Vagina (tissue), 2 donors: Measurements from ENCODE around the gene MAP2K3.
"Not testable (repeated sequence)": the region's sequence is repeated elsewhere in the genome, so short reads cannot be mapped to it uniquely, and the experiment has no call there.

Experiments
- POLR2A ChIP-seq, 2 donors: fragments of 450-650 bp; IDR thresholded peaks; one replicate each; pipeline ENCODE4 v1.6.1; 2017; ENCODE audit warnings: antibody characterized with exemption in 2 of 2, mild to moderate bottlenecking in 2 of 2, moderate library complexity in 2 of 2
- POLR2AphosphoS5 ChIP-seq, 2 donors: sonication (generic); formaldehyde crosslinking; IDR thresholded peaks; one replicate each; pipeline ENCODE4 v1.9.0; 2017; ENCODE audit warnings: antibody characterized with exemption in 2 of 2, mild to moderate bottlenecking in 2 of 2, low read depth in 1 of 2; ENCODE audit not compliant: insufficient read depth in 1 of 2
- TF ChIP-seq, protein P1 (sequence below), 3 experiments: fragments of 450-650 bp in 2 of 3; fragments of 200-600 bp in 1 of 3; sonication (generic) in 1 of 3; IDR thresholded peaks; one replicate each; pipeline ENCODE4 v1.5.1; 2017 to 2019; ENCODE audit warnings: antibody characterized with exemption in 3 of 3, mild to moderate bottlenecking in 2 of 3, moderate library complexity in 2 of 3

DNA sequence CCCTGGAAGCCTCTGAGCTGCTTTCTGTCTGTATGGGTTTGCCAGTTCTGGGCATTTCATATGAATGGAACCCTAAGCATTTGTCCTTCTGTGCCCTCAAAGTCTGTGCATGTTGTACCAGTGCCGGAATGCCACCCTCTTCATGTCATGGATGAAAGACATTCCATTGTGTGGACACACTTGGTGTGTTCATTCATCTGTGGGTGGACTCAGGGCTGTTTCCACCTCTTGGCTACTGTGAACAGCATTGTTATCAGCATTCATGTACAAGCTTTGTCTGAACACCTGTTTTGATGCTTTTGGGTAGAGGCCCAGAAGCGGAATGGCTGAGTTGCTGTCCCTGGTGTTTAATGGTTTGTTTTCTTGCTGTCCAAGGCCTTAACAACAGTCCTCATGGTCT, 61.6 kb downstream of the MAP2K3 start:
- TF ChIP-seq, protein P1, sequence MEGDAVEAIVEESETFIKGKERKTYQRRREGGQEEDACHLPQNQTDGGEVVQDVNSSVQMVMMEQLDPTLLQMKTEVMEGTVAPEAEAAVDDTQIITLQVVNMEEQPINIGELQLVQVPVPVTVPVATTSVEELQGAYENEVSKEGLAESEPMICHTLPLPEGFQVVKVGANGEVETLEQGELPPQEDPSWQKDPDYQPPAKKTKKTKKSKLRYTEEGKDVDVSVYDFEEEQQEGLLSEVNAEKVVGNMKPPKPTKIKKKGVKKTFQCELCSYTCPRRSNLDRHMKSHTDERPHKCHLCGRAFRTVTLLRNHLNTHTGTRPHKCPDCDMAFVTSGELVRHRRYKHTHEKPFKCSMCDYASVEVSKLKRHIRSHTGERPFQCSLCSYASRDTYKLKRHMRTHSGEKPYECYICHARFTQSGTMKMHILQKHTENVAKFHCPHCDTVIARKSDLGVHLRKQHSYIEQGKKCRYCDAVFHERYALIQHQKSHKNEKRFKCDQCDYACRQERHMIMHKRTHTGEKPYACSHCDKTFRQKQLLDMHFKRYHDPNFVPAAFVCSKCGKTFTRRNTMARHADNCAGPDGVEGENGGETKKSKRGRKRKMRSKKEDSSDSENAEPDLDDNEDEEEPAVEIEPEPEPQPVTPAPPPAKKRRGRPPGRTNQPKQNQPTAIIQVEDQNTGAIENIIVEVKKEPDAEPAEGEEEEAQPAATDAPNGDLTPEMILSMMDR (IDR thresholded peaks at IDR 0.05): not testable (repeated sequence)
- TF ChIP-seq POLR2A (IDR thresholded peaks at IDR 0.05); POLR2AphosphoS5 (IDR thresholded peaks at IDR 0.05; ENCODE audit: insufficient read depth in 1 of 2, low read depth in 1 of 2): not testable (repeated sequence)
